HG03520 (cell line): Measurements from ENCODE around the gene CTCF.

ENCODE experiments used
- ATAC-seq: cut with Tn5 transposase; IDR thresholded peaks from one replicate; pipeline ENCODE4 v1.9.1; 2021; ENCODE audit warnings: mild to moderate bottlenecking, moderate library complexity; ENCODE audit not compliant: unreplicated experiment

CTCF gene

GRCh38 chr16:67676516-67676915 is 114.2 kb downstream of the CTCF start:
- no peak for ATAC-seq

GRCh38 chr16:67676939-67677338 is 114.6 kb downstream of the CTCF start:
- no peak for ATAC-seq

GRCh38 chr16:67677712-67678111 is 115.4 kb downstream of the CTCF start:
- ATAC-seq, result no peak

GRCh38 chr16:67678354-67679023 is 116.2 kb downstream of the CTCF start:
- no peak for ATAC-seq

GRCh38 chr16:67679935-67680897 is 117.9 kb downstream of the CTCF start:
- ATAC-seq, result no peak

GRCh38 chr16:67683767-67684166 is 121.4 kb downstream of the CTCF start:
- no peak for ATAC-seq

GRCh38 chr16:67685388-67686112 is 123.2 kb downstream of the CTCF start:
- no peak for ATAC-seq
